ENCODE data around the gene HGFAC.

Gene HGFAC

DNA sequence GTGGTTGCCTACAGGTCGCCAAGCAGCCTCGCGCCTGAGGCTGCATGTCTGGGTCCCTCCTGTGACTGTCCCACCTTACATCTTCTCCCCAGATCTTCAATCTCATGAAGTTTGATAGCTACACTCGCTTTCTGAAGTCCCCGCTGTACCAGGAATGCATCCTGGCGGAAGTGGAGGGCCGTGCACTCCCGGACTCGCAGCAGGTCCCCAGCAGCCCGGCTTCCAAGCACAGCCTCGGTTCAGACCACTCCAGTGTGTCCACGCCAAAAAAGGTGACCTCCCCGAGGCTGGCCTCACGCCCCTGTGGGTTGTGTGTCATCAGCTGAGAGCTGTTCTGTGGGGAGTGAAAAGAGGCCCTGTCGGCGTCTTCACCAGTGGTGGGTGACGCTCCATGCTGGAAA is 24.9 kb upstream of the HGFAC start:
- no peak overlapping the region for H3K4me3 Mint-ChIP-seq
- no peaks in the 10 kb centered on the region for H3K27me3 Mint-ChIP-seq
- H3K4me1 Mint-ChIP-seq (ENCODE audit: low read depth) = no peaks in the 10 kb centered on the region
- H3K27ac Mint-ChIP-seq = no peak overlapping the region
- no peaks in the 10 kb centered on the region for H3K9me3 Mint-ChIP-seq
- H3K36me3 Mint-ChIP-seq (ENCODE audit: low read depth) = no peaks in the 10 kb centered on the region

- H3K27me3 Mint-ChIP-seq = no peaks in the 10 kb centered on the region
- H3K4me3 Mint-ChIP-seq = no peak overlapping the region
- no peaks in the 10 kb centered on the region for H3K4me1 Mint-ChIP-seq (ENCODE audit: low read depth)
- H3K27ac Mint-ChIP-seq = no peak overlapping the region
- H3K9me3 Mint-ChIP-seq = no peaks in the 10 kb centered on the region
- H3K36me3 Mint-ChIP-seq (ENCODE audit: low read depth) = no peaks in the 10 kb centered on the region
Observed at GRCh38 chr4:3417448-3417847, 24.3 kb upstream of the HGFAC start.

DNA sequence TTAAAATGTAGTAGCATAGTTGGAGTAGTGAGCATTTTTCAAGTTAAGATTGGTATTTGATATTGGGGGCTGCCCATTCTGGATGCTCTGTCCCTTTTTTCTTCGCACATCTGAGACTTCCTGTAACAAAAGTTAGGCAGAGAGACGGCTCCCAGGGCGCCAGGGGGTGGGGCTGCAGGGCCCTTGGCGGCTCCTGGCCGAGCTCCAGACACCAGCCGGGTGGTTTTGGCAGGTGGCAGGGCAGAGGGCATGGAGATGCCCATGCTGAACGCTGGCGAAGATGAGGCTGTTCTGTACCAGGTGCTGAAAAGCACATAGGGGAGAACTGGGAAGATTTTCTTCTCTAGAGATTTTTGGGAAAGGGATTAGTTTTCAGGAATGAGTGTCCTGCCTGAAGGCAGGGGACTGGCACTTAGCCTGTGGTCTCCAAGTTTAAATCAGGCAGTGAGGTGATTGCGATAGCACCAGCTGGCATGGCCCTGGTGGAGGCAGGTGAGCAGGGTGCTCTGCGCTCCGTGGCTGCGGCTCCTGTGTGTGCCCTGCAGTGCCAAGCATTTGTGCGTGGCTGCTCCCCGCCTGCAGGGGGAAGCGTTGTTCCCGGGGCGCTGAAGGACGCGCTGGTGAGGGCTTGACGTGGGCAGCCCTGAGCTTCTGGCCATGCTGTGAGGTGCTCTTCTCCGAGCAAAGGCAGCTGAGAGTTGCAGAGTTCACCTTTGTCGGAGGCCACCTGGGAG is 23.6 kb upstream of the HGFAC start:
- no peaks in the 10 kb centered on the region for H3K36me3 Mint-ChIP-seq (ENCODE audit: low read depth)
- H3K27ac Mint-ChIP-seq = no peak overlapping the region
- no peaks in the 10 kb centered on the region for H3K4me1 Mint-ChIP-seq (ENCODE audit: low read depth)
- no peak overlapping the region for H3K4me3 Mint-ChIP-seq
- no peaks in the 10 kb centered on the region for H3K27me3 Mint-ChIP-seq
- H3K9me3 Mint-ChIP-seq = no peaks in the 10 kb centered on the region

DNA sequence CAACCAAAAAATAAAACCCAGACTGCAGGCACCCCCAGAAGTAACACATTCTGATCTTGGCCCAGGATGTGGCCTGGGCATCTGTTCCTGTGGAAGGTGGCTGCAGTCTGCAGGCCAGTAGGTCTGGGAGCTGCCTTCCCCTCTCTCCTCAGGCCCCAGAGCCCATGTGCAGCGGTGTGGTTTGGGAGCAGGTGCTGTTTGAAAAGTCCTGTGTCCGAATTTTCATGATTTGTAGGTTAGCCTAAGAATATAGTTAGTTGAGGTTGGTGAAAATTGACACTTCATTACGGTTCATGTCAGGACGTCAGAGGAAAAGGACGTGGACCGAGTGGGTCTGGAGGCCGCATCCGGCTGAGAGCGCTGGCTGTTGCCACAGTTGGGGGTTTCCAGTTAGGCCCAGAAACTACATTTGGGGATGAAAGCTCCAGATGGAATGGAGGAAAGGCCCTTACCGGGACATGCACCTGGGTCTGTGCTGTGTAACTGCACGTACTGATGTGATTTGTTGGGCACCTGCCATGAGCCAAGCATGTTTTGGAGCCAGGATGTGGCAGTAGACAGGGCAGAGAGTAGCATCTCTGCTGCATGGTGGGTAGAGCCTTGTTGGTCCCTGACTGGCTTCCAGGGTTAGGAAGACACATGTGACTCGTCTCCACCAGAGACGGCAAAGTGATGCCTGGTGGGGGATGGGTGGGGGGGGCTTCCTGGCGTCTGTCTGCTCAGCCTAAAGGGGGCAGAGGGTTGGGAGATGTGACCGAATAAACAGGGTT is 21.7 kb upstream of the HGFAC start:
- Mint-ChIP-seq H3K36me3 (ENCODE audit: low read depth) (no peaks in the 10 kb centered on the region), H3K9me3 (no peaks in the 10 kb centered on the region), H3K27me3 (no peaks in the 10 kb centered on the region), H3K4me3 (no peak overlapping the region), H3K4me1 (ENCODE audit: low read depth) (no peaks in the 10 kb centered on the region), H3K27ac (no peak overlapping the region)

DNA sequence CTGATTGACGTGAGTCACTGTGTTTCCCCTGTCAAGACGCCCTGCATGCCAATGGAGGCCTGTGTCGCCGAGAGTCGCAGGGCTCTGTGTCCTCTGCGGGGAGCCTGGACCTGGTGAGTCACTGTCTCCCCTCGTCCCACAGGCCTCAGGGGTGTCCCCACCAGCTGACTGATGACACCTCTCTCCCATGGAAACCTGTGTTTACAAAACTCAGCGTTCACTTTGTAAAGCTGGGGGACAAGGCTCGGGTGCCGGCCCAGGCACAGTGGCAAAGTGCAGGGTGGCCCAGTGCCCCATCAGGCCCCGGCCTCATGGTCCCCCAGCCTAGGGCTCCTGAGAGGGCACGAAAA is 21.2 kb upstream of the HGFAC start:
- no peak overlapping the region for H3K27ac Mint-ChIP-seq
- no peaks in the 10 kb centered on the region for H3K27me3 Mint-ChIP-seq
- H3K4me3 Mint-ChIP-seq = no peak overlapping the region
- no peaks in the 10 kb centered on the region for H3K36me3 Mint-ChIP-seq (ENCODE audit: low read depth)
- H3K4me1 Mint-ChIP-seq (ENCODE audit: low read depth) = no peaks in the 10 kb centered on the region
- no peaks in the 10 kb centered on the region for H3K9me3 Mint-ChIP-seq

DNA sequence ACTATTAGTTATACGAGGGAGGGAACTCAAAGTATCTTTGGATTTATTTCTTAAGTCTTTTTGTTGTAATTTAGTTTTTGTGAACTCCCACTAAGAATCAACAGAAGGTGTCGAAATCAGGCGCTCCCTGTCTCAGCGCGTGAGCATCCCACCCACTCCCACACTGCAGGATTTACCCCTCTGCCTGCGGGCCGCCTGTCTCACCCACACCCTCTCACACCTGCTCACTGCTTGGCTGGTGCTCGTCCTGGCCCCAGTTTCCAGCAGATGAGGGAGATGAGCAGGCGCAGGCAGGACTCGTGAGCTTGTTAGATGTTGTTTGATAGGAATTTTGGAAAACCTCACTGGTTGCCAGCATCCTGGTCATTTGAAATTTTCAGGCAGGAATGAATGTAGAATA is 20.8 kb upstream of the HGFAC start:
- Mint-ChIP-seq H3K4me3 (no peak overlapping the region), H3K4me1 (ENCODE audit: low read depth) (no peaks in the 10 kb centered on the region), H3K36me3 (ENCODE audit: low read depth) (no peaks in the 10 kb centered on the region), H3K9me3 (no peaks in the 10 kb centered on the region), H3K27ac (no peak overlapping the region), H3K27me3 (no peaks in the 10 kb centered on the region)

DNA sequence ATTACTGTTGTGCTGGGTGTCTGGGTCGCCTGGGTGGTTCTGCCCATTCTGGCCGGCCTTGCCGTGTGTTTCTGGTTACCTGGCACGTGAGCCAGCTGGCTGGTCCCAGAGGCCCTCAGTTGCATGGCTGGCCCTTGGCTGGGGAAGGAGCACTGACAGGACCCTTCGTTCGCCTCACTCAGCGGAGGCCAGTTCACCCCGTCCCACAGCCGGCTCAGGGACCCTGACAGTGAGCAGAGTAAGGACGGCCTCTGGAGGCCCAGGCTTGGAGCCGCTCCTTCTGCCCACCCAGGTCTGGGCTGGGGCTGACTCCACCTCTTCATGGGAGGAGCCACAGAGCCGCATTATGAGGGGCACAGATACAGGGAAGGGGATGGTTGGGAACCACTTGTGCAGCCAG is 20.3 kb upstream of the HGFAC start:
- H3K27ac Mint-ChIP-seq = no peak overlapping the region
- H3K36me3 Mint-ChIP-seq (ENCODE audit: low read depth) = no peaks in the 10 kb centered on the region
- H3K27me3 Mint-ChIP-seq = no peaks in the 10 kb centered on the region
- H3K4me3 Mint-ChIP-seq = no peak overlapping the region
- no peaks in the 10 kb centered on the region for H3K9me3 Mint-ChIP-seq
- no peaks in the 10 kb centered on the region for H3K4me1 Mint-ChIP-seq (ENCODE audit: low read depth)

- H3K4me1 Mint-ChIP-seq (ENCODE audit: low read depth) = no peaks in the 10 kb centered on the region
- H3K27me3 Mint-ChIP-seq = no peaks in the 10 kb centered on the region
- no peak overlapping the region for H3K4me3 Mint-ChIP-seq
- no peaks in the 10 kb centered on the region for H3K9me3 Mint-ChIP-seq
- H3K27ac Mint-ChIP-seq = no peak overlapping the region
- H3K36me3 Mint-ChIP-seq (ENCODE audit: low read depth) = no peaks in the 10 kb centered on the region
Observed at GRCh38 chr4:3422241-3422801, 19.4 kb upstream of the HGFAC start.

- Mint-ChIP-seq H3K27ac (no peak overlapping the region), H3K4me1 (ENCODE audit: low read depth) (no peaks in the 10 kb centered on the region), H3K9me3 (no peaks in the 10 kb centered on the region), H3K36me3 (ENCODE audit: low read depth) (no peaks in the 10 kb centered on the region), H3K4me3 (no peak overlapping the region), H3K27me3 (no peaks in the 10 kb centered on the region)
Observed at GRCh38 chr4:3422808-3423297, 18.9 kb upstream of the HGFAC start.

GRCh38 chr4:3423406-3423805 is 18.4 kb upstream of the HGFAC start:
- Mint-ChIP-seq H3K4me3 (no peak overlapping the region), H3K4me1 (ENCODE audit: low read depth) (no peaks in the 10 kb centered on the region), H3K36me3 (ENCODE audit: low read depth) (no peaks in the 10 kb centered on the region), H3K27me3 (no peaks in the 10 kb centered on the region), H3K9me3 (no peaks in the 10 kb centered on the region), H3K27ac (no peak overlapping the region)

- H3K4me3 Mint-ChIP-seq = no peak overlapping the region
- H3K9me3 Mint-ChIP-seq = no peaks in the 10 kb centered on the region
- H3K4me1 Mint-ChIP-seq (ENCODE audit: low read depth) = no peaks in the 10 kb centered on the region
- no peaks in the 10 kb centered on the region for H3K27me3 Mint-ChIP-seq
- H3K27ac Mint-ChIP-seq = no peak overlapping the region
- H3K36me3 Mint-ChIP-seq (ENCODE audit: low read depth) = no peaks in the 10 kb centered on the region
Observed at GRCh38 chr4:3423952-3424351, 17.8 kb upstream of the HGFAC start.

- Mint-ChIP-seq H3K4me1 (ENCODE audit: low read depth) (no peaks in the 10 kb centered on the region), H3K27ac (no peak overlapping the region), H3K4me3 (no peak overlapping the region), H3K36me3 (ENCODE audit: low read depth) (no peaks in the 10 kb centered on the region), H3K27me3 (no peaks in the 10 kb centered on the region), H3K9me3 (no peaks in the 10 kb centered on the region)
Observed at GRCh38 chr4:3424522-3425095, 17.2 kb upstream of the HGFAC start.

GRCh38 chr4:3426465-3427133 is 15.2 kb upstream of the HGFAC start:
- Mint-ChIP-seq H3K9me3 (no peaks in the 10 kb centered on the region), H3K4me3 (no peak overlapping the region), H3K27ac (no peak overlapping the region), H3K36me3 (ENCODE audit: low read depth) (no peaks in the 10 kb centered on the region), H3K4me1 (ENCODE audit: low read depth) (no peaks in the 10 kb centered on the region), H3K27me3 (no peaks in the 10 kb centered on the region)

DNA sequence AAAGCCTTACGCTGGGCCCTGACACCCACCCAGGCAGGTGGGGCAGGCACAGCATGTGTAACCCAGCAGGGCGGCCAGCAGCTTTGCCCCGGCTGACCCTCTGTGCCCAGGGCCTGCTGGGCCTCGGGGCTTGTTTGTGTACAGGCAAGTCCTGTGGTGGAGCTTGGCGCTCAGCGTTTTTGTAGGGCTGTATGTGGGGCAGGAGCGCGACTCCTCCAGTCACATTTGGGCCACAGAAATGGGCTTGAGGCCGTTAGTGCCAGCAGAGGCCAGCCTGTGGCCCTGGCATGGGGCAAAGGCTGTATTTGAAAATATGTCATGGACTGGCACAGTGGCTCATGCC is 14.7 kb upstream of the HGFAC start:
- no peaks in the 10 kb centered on the region for H3K9me3 Mint-ChIP-seq
- H3K27ac Mint-ChIP-seq = no peak overlapping the region
- H3K4me1 Mint-ChIP-seq (ENCODE audit: low read depth) = no peaks in the 10 kb centered on the region
- H3K27me3 Mint-ChIP-seq = no peaks in the 10 kb centered on the region
- no peak overlapping the region for H3K4me3 Mint-ChIP-seq
- no peaks in the 10 kb centered on the region for H3K36me3 Mint-ChIP-seq (ENCODE audit: low read depth)
